Measurements from ENCODE around the gene ERO1B. TPM values are rescaled to one million over a fixed set of nuclear protein-coding genes. Genes with fewer than 3 reads are reported as not detected.

ERO1B gene
- total and polyA plus RNA-seq, 2 of the 4 experiments (the other 2 are of a cell fraction), result 0.54 to 0.60 TPM

- ATAC-seq (ENCODE audit: low read depth) (no peak), DNase-seq (no peak)
- Histone ChIP-seq H3K27me3 (ENCODE audit: control insufficient read depth, insufficient read depth, low read length) (no peaks in the 10 kb centered on the region), H3K4me1 (ENCODE audit: control insufficient read depth, insufficient read depth, low read length) (peaks cover 4% of the 10 kb centered on the region; the same call in 1 of the 2 replicates), H2AFZ (replicated peaks; ENCODE audit: low read length, poor library complexity) (no peak overlapping the region), H4K5ac (ENCODE audit: low read depth, low read length) (no peak overlapping the region), H2BK20ac (ENCODE audit: low read depth, low read length) (no peak overlapping the region), H2BK5ac (ENCODE audit: low read depth, low read length, poor library complexity, severe bottlenecking) (no peak overlapping the region), H3K9me3 (ENCODE audit: control insufficient read depth, insufficient read depth, low read length) (no peaks in the 10 kb centered on the region), H2AK9ac (replicated peaks; ENCODE audit: low read depth, low read length, poor library complexity) (no peak overlapping the region), H3K79me1 (ENCODE audit: low read depth in 1 of 2, low read length in 2 of 2) (peaks cover 0 to 3% of the 10 kb centered on the region in 2 experiments; a peak in 1 of 4 replicates), H2AK5ac (ENCODE audit: low read depth, low read length) (no peak overlapping the region), H4K91ac (ENCODE audit: insufficient read depth, low read depth, low read length) (no peak overlapping the region), H4K8ac (ENCODE audit: low read depth in 2 of 2, low read length in 2 of 2) (no peak overlapping the region), H3K18ac (ENCODE audit: low read depth, low read length) (no peak overlapping the region), H3K4me3 (ENCODE audit: insufficient read depth, low read depth, low read length) (no peak overlapping the region), H4K20me1 (ENCODE audit: insufficient read depth, low read length) (no peaks in the 10 kb centered on the region), H3K9me1 (ENCODE audit: insufficient read depth, low read length) (no peaks in the 10 kb centered on the region; the same call in 1 of the 2 replicates), H3K56ac (ENCODE audit: extremely low read depth, insufficient read depth, low read length) (no peak overlapping the region), H3K36me3 (ENCODE audit: control insufficient read depth, insufficient read depth, low read length) (peaks cover 1% of the 10 kb centered on the region; the same call in 1 of the 2 replicates), H3K23ac (ENCODE audit: low read depth, low read length) (no peak overlapping the region), H3K4me2 (ENCODE audit: low read depth, low read length) (no peak overlapping the region), H3K27ac (ENCODE audit: insufficient read depth, low read length) (no peak overlapping the region), H3K9ac (ENCODE audit: low read depth, low read length) (no peak overlapping the region), H3K14ac (replicated peaks; ENCODE audit: low read depth, low read length) (no peak overlapping the region), H3K4ac (ENCODE audit: low read depth, low read length) (no peak overlapping the region), H2BK15ac (ENCODE audit: low read depth, low read length) (no peak overlapping the region), H2BK120ac (ENCODE audit: low read depth, low read length) (no peak overlapping the region)
- ChIA-PET CTCF (no interaction called here), POLR2A (ENCODE audit: unreplicated experiment) (no interaction called here)
- in situ Hi-C loops (cut with MboI; ENCODE audit: low sequenced_read_pairs), result no loop called here
- TF ChIP-seq POLR2A (IDR thresholded peaks at IDR 0.05; ENCODE audit: low read depth, low read length), result no peak
- intact Hi-C loops (cut with micrococcal nuclease), result no loop called here
- dilution Hi-C loops (cut with HindIII; ENCODE audit: low sequenced_read_pairs, unreplicated experiment), result no loop called here
- WGBS, 2 experiments (ENCODE audit: extremely low coverage in 2 of 2, insufficient read length in 1 of 2), result 92% methylated on average over 2 of the region's 5 CpGs; no CpG with 5 or more reads in 1 of the 2 experiments
- BruUV-seq (replicated peaks), result no TSS peak
These were observed 108.5 kb downstream of the ERO1B start for GRCh38 chr1:236173174-236173767.
